Measurements from ENCODE around the gene AARS2. TPM values are rescaled to one million over a fixed set of nuclear protein-coding genes. Genes with fewer than 3 reads are reported as not detected.
"Not testable (repeated sequence)": the region's sequence is repeated elsewhere in the genome, so short reads cannot be mapped to it uniquely, and the experiment has no call there.

The AARS2 gene
- total RNA-seq, 1 donor from 2014 or later: 17.3 TPM

GRCh38 chr6:44332585-44332984 is 19.4 kb upstream of the AARS2 start:
- no peak for DNase-seq (ENCODE audit: low read depth, low spot score)

- DNase-seq (ENCODE audit: low read depth, low spot score): no peak
These were observed 16.7 kb upstream of the AARS2 start for GRCh38 chr6:44329858-44330257.

- not testable (repeated sequence) for DNase-seq (ENCODE audit: low read depth, low spot score)
These were observed 15.1 kb upstream of the AARS2 start for GRCh38 chr6:44328203-44328602.

GRCh38 chr6:44327760-44328159 is 14.6 kb upstream of the AARS2 start:
- no peak for DNase-seq (ENCODE audit: low read depth, low spot score)

- no peak for DNase-seq (ENCODE audit: low read depth, low spot score)
These were observed 13.9 kb upstream of the AARS2 start for GRCh38 chr6:44327096-44327495.

GRCh38 chr6:44321210-44321609 is 8.1 kb upstream of the AARS2 start:
- no peak for DNase-seq (ENCODE audit: low read depth, low spot score)

GRCh38 chr6:44317136-44317631 is 4.0 kb upstream of the AARS2 start:
- not testable (repeated sequence) for DNase-seq (ENCODE audit: low read depth, low spot score)

GRCh38 chr6:44316481-44316880 is 3.3 kb upstream of the AARS2 start:
- DNase-seq (ENCODE audit: low read depth, low spot score): no peak

GRCh38 chr6:44315951-44316350 is 2.8 kb upstream of the AARS2 start:
- no peak for DNase-seq (ENCODE audit: low read depth, low spot score)

GRCh38 chr6:44315516-44315915 is 2.4 kb upstream of the AARS2 start:
- no peak for DNase-seq (ENCODE audit: low read depth, low spot score)

- DNase-seq (ENCODE audit: low read depth, low spot score): not testable (repeated sequence)
These were observed 1.5 kb upstream of the AARS2 start for GRCh38 chr6:44314657-44315056.

GRCh38 chr6:44311767-44312166 is 1.4 kb downstream of the AARS2 start:
- no peak for DNase-seq (ENCODE audit: low read depth, low spot score)

GRCh38 chr6:44311304-44311703 is 1.8 kb downstream of the AARS2 start:
- no peak for DNase-seq (ENCODE audit: low read depth, low spot score)

GRCh38 chr6:44310241-44310640 is 2.9 kb downstream of the AARS2 start:
- DNase-seq (ENCODE audit: low read depth, low spot score): no peak

- no peak for DNase-seq (ENCODE audit: low read depth, low spot score)
These were observed 3.5 kb downstream of the AARS2 start for GRCh38 chr6:44309631-44310030.

- DNase-seq (ENCODE audit: low read depth, low spot score): no peak
These were observed 4.1 kb downstream of the AARS2 start for GRCh38 chr6:44309092-44309491.

GRCh38 chr6:44307217-44307616 is 5.9 kb downstream of the AARS2 start:
- no peak for DNase-seq (ENCODE audit: low read depth, low spot score)

- DNase-seq (ENCODE audit: low read depth, low spot score): no peak
These were observed 6.4 kb downstream of the AARS2 start for GRCh38 chr6:44306710-44307109.

- DNase-seq (ENCODE audit: low read depth, low spot score): no peak
These were observed 7.9 kb downstream of the AARS2 start for GRCh38 chr6:44305200-44305725.

- DNase-seq (ENCODE audit: low read depth, low spot score): no peak
These were observed 8.6 kb downstream of the AARS2 start for GRCh38 chr6:44304282-44305199.

- DNase-seq (ENCODE audit: low read depth, low spot score): no peak
These were observed 9.3 kb downstream of the AARS2 start for GRCh38 chr6:44303842-44304241.

GRCh38 chr6:44302856-44303255 is 10.3 kb downstream of the AARS2 start:
- no peak for DNase-seq (ENCODE audit: low read depth, low spot score)

Data from pulmonary artery endothelial cell (primary cell).